Stimulated activated CD4-positive, alpha-beta T cell treated with anti-CD3 and anti-CD28 coated beads, Interleukin-15, amount 100 ng/mL, for 48 hours (primary cell): ENCODE data around the gene USB1.
A peak's percentile ranks its signal among the peaks of the same experiment; 100 is the strongest.
"Not testable (repeated sequence)": the region's sequence is repeated elsewhere in the genome, so short reads cannot be mapped to it uniquely, and the experiment has no call there.

Experiments used
- DNase-seq, 2 donors: peaks; one replicate each; pipeline ENCODE4 v3.0.0-alpha.2; 2020; ENCODE audit warnings: low read depth in 2 of 2

Gene USB1

GRCh38 chr16:57995721-57996405 lies 5.3 kb upstream of the USB1 start:
- no peak for DNase-seq

- DNase-seq = no peak
These were observed 4.6 kb upstream of the USB1 start for GRCh38 chr16:57996406-57997175.

- no peak for DNase-seq
These were observed 4.1 kb upstream of the USB1 start for GRCh38 chr16:57997176-57997527.

- DNase-seq = no peak
These were observed 3.5 kb upstream of the USB1 start for GRCh38 chr16:57997528-57998265.

- DNase-seq = peak; percentile 18 to 39
These were observed 2.7 kb upstream of the USB1 start for GRCh38 chr16:57998486-57998885.

- DNase-seq = no peak
These were observed 2.2 kb upstream of the USB1 start for GRCh38 chr16:57998992-57999365.

- DNase-seq = no peak
These were observed 1.7 kb upstream of the USB1 start for GRCh38 chr16:57999366-57999970.

GRCh38 chr16:57999971-58000705 lies 1.1 kb upstream of the USB1 start, which contains the start of gene ZNF319:
Gene ZNF319 (minus strand): TSS chr16:58000672. CDS start chr16:57998265, 2,407 bp downstream.
- DNase-seq = peak in 1 of 2 donors; percentile 4

GRCh38 chr16:58001781-58002415 lies 691 bp downstream of the USB1 start:
- DNase-seq = no peak

- DNase-seq = no peak
These were observed 1.2 kb downstream of the USB1 start for GRCh38 chr16:58002416-58002800.

- no peak for DNase-seq
These were observed 1.7 kb downstream of the USB1 start for GRCh38 chr16:58002936-58003335.

- not testable (repeated sequence) for DNase-seq
These were observed 3.5 kb downstream of the USB1 start for GRCh38 chr16:58004736-58005135.

- DNase-seq = no peak
These were observed 8.7 kb downstream of the USB1 start for GRCh38 chr16:58009856-58010416.

- no peak for DNase-seq
These were observed 9.7 kb downstream of the USB1 start for GRCh38 chr16:58010886-58011285.

GRCh38 chr16:58011652-58012051 lies 10.4 kb downstream of the USB1 start:
- DNase-seq = no peak

- no peak for DNase-seq
These were observed 11.3 kb downstream of the USB1 start for GRCh38 chr16:58012481-58012880.

GRCh38 chr16:58013201-58013956 lies 12.2 kb downstream of the USB1 start:
- no peak for DNase-seq

GRCh38 chr16:58016840-58017446 lies 15.7 kb downstream of the USB1 start:
- no peak for DNase-seq

GRCh38 chr16:58018803-58019202 lies 17.6 kb downstream of the USB1 start:
- no peak for DNase-seq
